Esophagus squamous epithelium (tissue), 4 donors: Measurements from ENCODE around the gene SMAD3.

ENCODE experiments used
- CTCF ChIP-seq, 6 experiments: fragments of 450-650 bp in 4 of 6; fragments of 200-600 bp in 2 of 6; sonication (generic) in 2 of 6; IDR thresholded peaks; one replicate each; pipeline ENCODE4 v1.5.1; 2016 to 2019; ENCODE audit warnings: antibody characterized with exemption in 6 of 6, mild to moderate bottlenecking in 4 of 6, moderate library complexity in 4 of 6
- POLR2A ChIP-seq, 4 donors: fragments of 450-650 bp; IDR thresholded peaks; one replicate each; pipeline ENCODE4 v1.6.1; 2017; ENCODE audit warnings: antibody characterized with exemption in 4 of 4, mild to moderate bottlenecking in 4 of 4, moderate library complexity in 3 of 4

- TF ChIP-seq CTCF (IDR thresholded peaks at IDR 0.05) (no peak), POLR2A (IDR thresholded peaks at IDR 0.05) (no peak)
Observed at GRCh38 chr15:67033012-67033411, 32.4 kb upstream of the SMAD3 start.
